Activated naive CD4-positive, alpha-beta T cell (primary cell): ENCODE data around the gene PDIA2.
A peak's percentile ranks its signal among the peaks of the same experiment; 100 is the strongest.

Experiments used
- DNase-seq, 4 experiments: peaks; one replicate each; lab custom pipeline; 2025; lab: John Stamatoyannopoulos, UW

PDIA2 gene

GRCh38 chr16:301235-301634 is 18.3 kb downstream of the PDIA2 start:
- DNase-seq: no peak

GRCh38 chr16:301950-302349 is 19.0 kb downstream of the PDIA2 start:
- DNase-seq: no peak

GRCh38 chr16:303760-304505 is 21.0 kb downstream of the PDIA2 start:
- no peak for DNase-seq

- no peak for DNase-seq
Observed at GRCh38 chr16:305916-306626, 23.1 kb downstream of the PDIA2 start.

GRCh38 chr16:306911-307370 is 24.0 kb downstream of the PDIA2 start:
- DNase-seq: no peak

- DNase-seq: no peak
Observed at GRCh38 chr16:307691-308312, 24.8 kb downstream of the PDIA2 start.

- peak in 1 of 4 experiments; percentile 13 for DNase-seq
Observed at GRCh38 chr16:309476-309875, 26.5 kb downstream of the PDIA2 start.

GRCh38 chr16:311725-312124 is 28.8 kb downstream of the PDIA2 start:
- no peak for DNase-seq

- DNase-seq: no peak
Observed at GRCh38 chr16:314351-314750, 31.4 kb downstream of the PDIA2 start.

- no peak for DNase-seq
Observed at GRCh38 chr16:314795-315299, 31.9 kb downstream of the PDIA2 start.

GRCh38 chr16:316741-317464 is 33.9 kb downstream of the PDIA2 start:
- no peak for DNase-seq

GRCh38 chr16:317583-317982 is 34.6 kb downstream of the PDIA2 start:
- DNase-seq: no peak

- DNase-seq: no peak
Observed at GRCh38 chr16:318628-319027, 35.7 kb downstream of the PDIA2 start.

GRCh38 chr16:320206-320605 is 37.2 kb downstream of the PDIA2 start:
- DNase-seq: no peak

- DNase-seq: no peak
Observed at GRCh38 chr16:321532-321931, 38.6 kb downstream of the PDIA2 start.

- no peak for DNase-seq
Observed at GRCh38 chr16:322476-323143, 39.6 kb downstream of the PDIA2 start.

GRCh38 chr16:324201-324450 is 41.2 kb downstream of the PDIA2 start:
- no peak for DNase-seq

GRCh38 chr16:324451-325334 is 41.7 kb downstream of the PDIA2 start:
- peak in 3 of 4 experiments; percentile 24 to 72 (median 60) for DNase-seq

GRCh38 chr16:325375-326145 is 42.6 kb downstream of the PDIA2 start:
- no peak for DNase-seq

- DNase-seq: no peak
Observed at GRCh38 chr16:330741-331140, 47.8 kb downstream of the PDIA2 start.
